ENCODE results near the gene TEX101.

Gene TEX101

DNA sequence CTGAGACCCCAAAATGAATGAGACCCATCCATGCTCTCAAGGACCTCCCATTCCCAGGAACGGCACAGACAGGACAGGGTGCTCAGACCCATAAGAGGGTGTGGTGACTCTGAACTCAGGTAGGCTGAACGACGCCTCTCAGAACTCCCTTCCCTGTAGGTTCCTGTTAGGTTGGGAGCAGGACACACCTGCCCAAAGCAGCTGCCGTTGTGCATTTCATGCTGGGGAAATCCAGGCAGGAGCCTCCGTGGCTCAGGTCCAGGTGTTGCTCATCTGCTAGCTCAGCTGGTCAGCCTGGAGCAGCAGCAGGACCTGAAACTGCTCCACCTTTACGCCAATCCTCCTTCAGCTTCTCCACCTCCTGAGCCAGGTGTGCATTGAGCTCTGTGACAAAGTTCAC is 19.1 kb upstream of the TEX101 start:
- DNase-seq (no peak), ATAC-seq (ENCODE audit: insufficient read depth, low read depth) (no peak)
- Histone ChIP-seq H3K9ac (ENCODE audit: low read depth, low read length) (no peak overlapping the region), H2AFZ (ENCODE audit: low read depth, low read length) (no peak overlapping the region), H3K79me2 (ENCODE audit: insufficient read depth, low read length) (no peaks in the 10 kb centered on the region), H3K27ac (ENCODE audit: low read length) (no peak overlapping the region), H3K4me3 (ENCODE audit: low read depth in 1 of 2, low read length in 2 of 2) (no peak overlapping the region), H3K36me3 (ENCODE audit: insufficient read depth, low read length) (no peaks in the 10 kb centered on the region), H4K20me1 (ENCODE audit: insufficient read depth, low read length) (no peaks in the 10 kb centered on the region), H3K4me2 (ENCODE audit: insufficient read depth, low read length) (no peak overlapping the region), H3K4me1 (ENCODE audit: insufficient read depth, low read length) (no peaks in the 10 kb centered on the region), H3K27me3 (ENCODE audit: insufficient read depth, low read length, poor library complexity) (no peaks in the 10 kb centered on the region), H3K9me3 (ENCODE audit: insufficient read depth, low read length, severe bottlenecking) (no peaks in the 10 kb centered on the region)
- no peak for TF ChIP-seq EZH2 (IDR thresholded peaks at IDR 0.05; ENCODE audit: borderline replicate concordance, low read depth, low read length, severe bottlenecking)
- TF ChIP-seq, protein P1, sequence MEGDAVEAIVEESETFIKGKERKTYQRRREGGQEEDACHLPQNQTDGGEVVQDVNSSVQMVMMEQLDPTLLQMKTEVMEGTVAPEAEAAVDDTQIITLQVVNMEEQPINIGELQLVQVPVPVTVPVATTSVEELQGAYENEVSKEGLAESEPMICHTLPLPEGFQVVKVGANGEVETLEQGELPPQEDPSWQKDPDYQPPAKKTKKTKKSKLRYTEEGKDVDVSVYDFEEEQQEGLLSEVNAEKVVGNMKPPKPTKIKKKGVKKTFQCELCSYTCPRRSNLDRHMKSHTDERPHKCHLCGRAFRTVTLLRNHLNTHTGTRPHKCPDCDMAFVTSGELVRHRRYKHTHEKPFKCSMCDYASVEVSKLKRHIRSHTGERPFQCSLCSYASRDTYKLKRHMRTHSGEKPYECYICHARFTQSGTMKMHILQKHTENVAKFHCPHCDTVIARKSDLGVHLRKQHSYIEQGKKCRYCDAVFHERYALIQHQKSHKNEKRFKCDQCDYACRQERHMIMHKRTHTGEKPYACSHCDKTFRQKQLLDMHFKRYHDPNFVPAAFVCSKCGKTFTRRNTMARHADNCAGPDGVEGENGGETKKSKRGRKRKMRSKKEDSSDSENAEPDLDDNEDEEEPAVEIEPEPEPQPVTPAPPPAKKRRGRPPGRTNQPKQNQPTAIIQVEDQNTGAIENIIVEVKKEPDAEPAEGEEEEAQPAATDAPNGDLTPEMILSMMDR (IDR thresholded peaks at IDR 0.05; ENCODE audit: borderline replicate concordance, extremely low read depth, low read length, poor library complexity, severe bottlenecking), result no peak

DNA sequence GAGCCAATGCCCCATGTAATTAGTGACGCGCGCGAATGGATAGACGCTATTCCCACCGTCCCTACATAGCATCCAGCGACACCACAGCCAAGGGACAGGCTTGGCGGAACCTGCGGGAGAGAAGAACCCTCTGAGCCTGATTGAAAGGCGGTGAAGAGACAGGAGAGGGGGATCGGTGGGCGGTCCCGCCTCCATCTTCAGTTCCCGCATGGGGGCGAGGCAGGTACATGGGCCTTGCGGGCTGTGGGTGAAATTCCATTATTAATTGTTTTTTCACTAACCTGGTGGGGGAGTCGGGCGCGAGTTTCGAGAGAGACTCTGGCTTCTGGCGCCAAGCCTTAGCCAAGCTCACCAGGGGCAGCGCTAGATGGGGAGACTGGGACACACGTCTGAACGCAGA is 8.4 kb upstream of the TEX101 start:
- no peak for DNase-seq
- TF ChIP-seq, protein P1 (IDR thresholded peaks at IDR 0.05; ENCODE audit: borderline replicate concordance, extremely low read depth, low read length, poor library complexity, severe bottlenecking), result no peak
- TF ChIP-seq EZH2 (IDR thresholded peaks at IDR 0.05; ENCODE audit: borderline replicate concordance, low read depth, low read length, severe bottlenecking), result no peak
- Histone ChIP-seq H3K79me2 (ENCODE audit: insufficient read depth, low read length) (no peaks in the 10 kb centered on the region), H3K9me3 (ENCODE audit: insufficient read depth, low read length, severe bottlenecking) (no peaks in the 10 kb centered on the region), H3K36me3 (ENCODE audit: insufficient read depth, low read length) (no peaks in the 10 kb centered on the region), H2AFZ (ENCODE audit: low read depth, low read length) (no peak overlapping the region), H4K20me1 (ENCODE audit: insufficient read depth, low read length) (no peaks in the 10 kb centered on the region), H3K4me1 (ENCODE audit: insufficient read depth, low read length) (no peaks in the 10 kb centered on the region), H3K27me3 (ENCODE audit: insufficient read depth, low read length, poor library complexity) (no peaks in the 10 kb centered on the region), H3K4me2 (ENCODE audit: insufficient read depth, low read length) (no peak overlapping the region), H3K9ac (ENCODE audit: low read depth, low read length) (no peak overlapping the region), H3K4me3 (ENCODE audit: low read depth in 1 of 2, low read length in 2 of 2) (no peak overlapping the region), H3K27ac (ENCODE audit: low read length) (no peak overlapping the region)
- no peak for ATAC-seq (ENCODE audit: insufficient read depth, low read depth)

GRCh38 chr19:43407416-43408005 is 7.2 kb upstream of the TEX101 start:
- no peak for TF ChIP-seq EZH2 (IDR thresholded peaks at IDR 0.05; ENCODE audit: borderline replicate concordance, low read depth, low read length, severe bottlenecking)
- TF ChIP-seq, protein P1 (IDR thresholded peaks at IDR 0.05; ENCODE audit: borderline replicate concordance, extremely low read depth, low read length, poor library complexity, severe bottlenecking), result no peak
- Histone ChIP-seq H3K27ac (ENCODE audit: low read length) (no peak overlapping the region), H3K4me1 (ENCODE audit: insufficient read depth, low read length) (no peaks in the 10 kb centered on the region), H3K4me2 (ENCODE audit: insufficient read depth, low read length) (no peak overlapping the region), H4K20me1 (ENCODE audit: insufficient read depth, low read length) (no peaks in the 10 kb centered on the region), H3K4me3 (ENCODE audit: low read depth in 1 of 2, low read length in 2 of 2) (no peak overlapping the region), H3K79me2 (ENCODE audit: insufficient read depth, low read length) (no peaks in the 10 kb centered on the region), H3K36me3 (ENCODE audit: insufficient read depth, low read length) (no peaks in the 10 kb centered on the region), H3K9ac (ENCODE audit: low read depth, low read length) (no peak overlapping the region), H3K27me3 (ENCODE audit: insufficient read depth, low read length, poor library complexity) (no peaks in the 10 kb centered on the region), H2AFZ (ENCODE audit: low read depth, low read length) (no peak overlapping the region), H3K9me3 (ENCODE audit: insufficient read depth, low read length, severe bottlenecking) (no peaks in the 10 kb centered on the region)
- DNase-seq (no peak), ATAC-seq (ENCODE audit: insufficient read depth, low read depth) (no peak)
